NCI-H345 treated with DMSO at 0.1 percent for 48 hours (cell line): ENCODE data around the gene ROCK2.

Experiments used
- DNase-seq: peaks from one replicate; lab custom pipeline; 2025; ENCODE audit not compliant: unreplicated experiment; lab: John Stamatoyannopoulos, UW

ROCK2 gene

DNA sequence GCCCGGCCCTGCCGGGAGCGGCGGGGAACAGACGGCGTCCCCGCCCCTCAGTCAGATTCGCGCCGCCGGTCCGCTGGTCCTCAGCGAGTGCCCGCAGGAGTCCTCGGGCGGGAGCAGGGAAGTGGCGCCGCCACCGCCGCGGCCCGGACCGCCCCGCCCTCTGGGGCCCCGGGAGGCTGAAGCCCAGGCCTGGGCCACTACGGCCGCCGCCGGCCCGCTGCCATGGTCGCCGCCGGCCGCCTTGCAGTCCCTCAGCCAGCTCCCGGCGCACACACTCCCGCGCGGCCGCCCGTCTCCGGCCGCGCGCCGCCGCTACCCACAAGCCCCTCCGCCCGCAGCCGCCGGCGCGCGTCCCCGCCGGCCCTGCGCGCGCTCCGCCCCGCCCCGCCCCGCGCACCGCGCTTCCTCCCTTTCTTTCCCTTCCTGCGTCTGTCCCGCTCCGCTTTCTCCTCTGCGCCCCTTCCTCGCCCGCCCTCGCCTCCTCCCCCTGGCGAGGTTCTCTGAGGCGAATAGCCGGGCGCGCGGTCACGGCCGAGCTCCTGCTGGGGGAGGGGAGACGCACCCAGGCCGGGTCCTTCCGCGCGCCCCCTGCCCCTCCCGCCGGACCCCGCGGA lies at the start of gene ROCK2:
Gene ROCK2, minus strand, starts transcription at position 295 of the 614 bp plus-strand sequence. CDS start 500 bp downstream, outside the sequence.
- peak; percentile 60 for DNase-seq

DNA sequence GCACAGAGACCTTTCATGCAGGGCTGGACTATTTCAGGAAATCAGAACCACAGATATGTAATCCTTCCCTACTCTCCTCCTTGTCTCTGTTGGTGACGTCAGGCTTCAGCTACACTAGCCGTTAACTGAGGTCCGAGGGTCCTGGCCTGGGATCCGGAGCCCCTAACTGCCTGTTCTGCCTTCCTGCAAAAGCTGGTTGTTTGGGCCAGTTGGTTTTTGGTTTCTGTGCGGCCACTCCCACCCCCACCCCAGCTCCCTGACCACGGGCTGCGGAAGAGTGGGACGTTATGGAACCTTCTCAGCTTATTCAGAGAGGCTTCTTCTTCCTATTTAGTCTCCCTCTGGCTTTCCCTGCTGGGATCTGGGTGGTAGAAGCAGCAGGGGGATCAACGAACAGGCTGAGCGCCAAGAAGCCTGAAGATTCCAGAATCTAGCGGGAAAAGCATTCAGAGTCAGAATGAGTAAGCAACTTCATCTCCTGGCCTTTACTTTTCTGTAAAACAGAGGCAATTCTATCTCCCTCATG lies 49.3 kb upstream of the ROCK2 start:
- DNase-seq = no peak

DNA sequence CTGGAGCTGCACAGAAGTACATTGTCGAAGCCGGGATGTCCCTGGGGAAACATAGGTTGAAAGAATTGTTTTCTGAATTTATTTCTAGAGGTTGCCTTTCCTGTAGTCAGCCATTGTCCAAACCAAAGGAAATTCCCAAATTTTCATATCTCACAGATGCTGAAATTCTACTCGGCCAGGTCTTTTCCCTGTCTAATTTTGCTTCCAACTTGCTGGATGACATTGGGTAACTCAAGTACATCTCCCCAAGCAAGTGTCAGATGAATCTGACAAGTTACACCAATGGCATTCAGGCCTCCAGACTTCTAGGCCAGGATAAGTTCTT lies 47.5 kb upstream of the ROCK2 start:
- DNase-seq = no peak

DNA sequence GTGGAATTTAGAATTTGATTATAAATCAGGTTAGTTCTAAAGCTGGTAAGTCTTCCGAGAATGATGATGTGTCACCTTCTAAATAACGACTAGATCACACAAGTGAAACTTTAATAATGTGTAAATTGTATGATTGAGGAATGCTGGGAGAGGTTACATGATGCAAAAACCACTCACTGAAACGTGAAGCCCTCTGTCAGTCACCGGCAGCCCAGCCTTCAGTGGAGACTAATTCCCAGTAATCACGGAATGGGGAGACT lies 45.9 kb upstream of the ROCK2 start:
- DNase-seq = no peak

DNA sequence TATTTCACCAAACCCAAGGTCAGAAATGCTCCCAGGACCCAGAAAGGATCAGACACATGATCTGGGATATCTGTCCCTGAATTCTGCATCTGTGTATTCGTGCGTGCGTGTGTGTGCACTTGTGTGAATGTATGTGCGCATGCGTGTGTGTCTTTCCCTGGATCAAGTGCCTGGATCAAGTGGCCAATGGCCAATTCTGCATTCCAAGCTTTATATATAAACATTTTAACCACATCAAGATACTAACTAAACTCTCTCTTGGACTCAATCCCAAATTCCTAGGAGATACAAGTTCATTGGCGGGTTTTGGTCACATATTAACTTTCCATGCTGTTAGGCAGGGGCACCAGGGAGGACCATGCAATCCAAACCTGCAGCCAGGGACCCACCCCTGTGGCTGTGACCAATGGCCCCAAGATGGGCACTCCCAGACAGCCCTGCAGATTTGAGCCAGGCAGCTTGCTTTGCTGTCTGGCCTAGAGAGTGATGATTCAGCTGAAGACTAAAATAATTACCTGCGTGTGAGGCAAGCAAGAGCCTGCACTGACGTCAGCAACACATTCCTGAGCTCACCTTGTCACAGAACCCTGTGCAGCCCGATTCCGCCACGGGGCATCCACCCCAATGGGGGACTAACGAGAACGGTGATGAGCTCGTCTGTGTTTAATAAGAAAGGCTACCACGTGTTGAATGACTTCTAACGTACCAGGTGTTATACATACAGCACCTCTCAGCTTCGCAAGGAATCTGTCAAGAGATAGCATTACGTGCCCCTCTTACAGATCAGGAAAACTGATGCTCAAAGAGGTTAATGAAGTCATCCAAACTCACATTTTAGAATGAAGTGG lies 45.3 kb upstream of the ROCK2 start:
- no peak for DNase-seq

DNA sequence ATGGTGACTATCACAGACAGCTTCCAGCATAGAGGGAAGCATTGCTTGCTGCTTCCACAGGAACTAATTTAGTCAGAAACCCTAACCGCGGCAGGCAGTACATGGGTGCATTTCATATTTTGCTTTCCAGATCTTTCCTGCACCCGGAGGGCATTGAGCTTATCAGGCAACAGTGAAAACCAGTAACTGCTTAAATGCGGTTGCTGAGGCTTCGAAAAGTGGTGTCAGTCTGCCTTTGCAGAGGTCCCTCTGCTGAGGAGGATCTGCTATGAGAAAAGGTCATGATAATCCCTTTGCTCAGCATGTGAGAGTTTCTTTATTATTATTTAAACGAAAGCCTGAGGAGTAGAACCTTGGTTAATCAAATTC lies 44.6 kb upstream of the ROCK2 start:
- no peak for DNase-seq

DNA sequence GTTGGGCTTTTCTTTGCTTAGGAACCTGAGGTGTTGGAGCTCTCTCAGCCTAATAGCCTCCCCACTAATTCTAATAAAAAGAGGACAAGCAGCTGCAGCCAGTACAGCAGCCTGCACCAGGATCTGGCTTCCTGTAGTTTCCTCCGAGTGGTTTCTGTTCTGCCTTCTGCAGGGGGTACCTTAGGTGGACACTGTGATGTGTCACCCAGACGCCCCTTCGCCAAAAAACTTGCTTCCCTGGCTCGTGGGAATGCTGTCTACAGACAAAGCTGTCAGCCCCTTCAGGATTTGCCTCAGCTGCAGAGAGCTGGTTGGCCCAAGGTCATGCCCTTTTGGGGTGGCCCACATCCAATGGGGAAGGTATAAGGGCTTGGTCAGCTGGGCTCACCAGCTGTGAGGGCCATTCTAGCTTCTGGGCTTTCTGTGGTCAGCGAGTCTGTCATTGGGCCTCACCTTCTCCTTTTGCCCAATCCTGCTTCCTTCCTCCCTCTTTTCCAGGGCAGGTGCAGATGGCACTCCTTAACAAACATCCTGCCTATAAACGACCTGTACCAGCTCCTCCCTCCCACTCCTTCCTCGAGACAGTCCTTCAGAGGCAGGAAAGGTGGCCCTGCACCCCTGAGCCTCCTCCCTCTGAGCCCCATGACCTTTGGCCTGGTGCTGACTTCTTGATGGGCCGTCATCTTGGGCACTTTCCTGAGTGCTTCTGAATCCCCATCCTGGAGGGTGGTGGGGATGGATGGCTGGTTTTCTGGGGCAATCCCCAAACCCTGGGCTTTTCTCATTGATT lies 44.0 kb upstream of the ROCK2 start:
- no peak for DNase-seq

DNA sequence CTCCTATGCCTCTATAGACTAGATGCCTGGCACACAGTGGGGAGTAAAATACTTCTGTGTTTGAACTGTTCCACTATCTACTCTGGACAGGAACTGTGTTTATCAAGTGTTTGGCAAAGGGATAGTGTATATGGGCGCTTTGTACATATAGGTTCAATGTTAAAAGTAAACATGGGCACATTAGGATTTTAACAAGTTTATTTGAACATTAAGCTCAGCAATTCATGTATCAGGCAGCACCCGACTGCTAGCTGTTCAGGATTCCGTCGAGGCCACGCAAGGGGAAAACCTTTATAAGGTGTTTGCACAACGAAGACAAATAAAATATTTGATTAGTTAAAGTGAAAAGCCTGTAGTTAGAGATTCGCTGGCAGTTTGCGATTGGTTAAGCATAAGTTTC lies 43.4 kb upstream of the ROCK2 start:
- peak; percentile 19 for DNase-seq

DNA sequence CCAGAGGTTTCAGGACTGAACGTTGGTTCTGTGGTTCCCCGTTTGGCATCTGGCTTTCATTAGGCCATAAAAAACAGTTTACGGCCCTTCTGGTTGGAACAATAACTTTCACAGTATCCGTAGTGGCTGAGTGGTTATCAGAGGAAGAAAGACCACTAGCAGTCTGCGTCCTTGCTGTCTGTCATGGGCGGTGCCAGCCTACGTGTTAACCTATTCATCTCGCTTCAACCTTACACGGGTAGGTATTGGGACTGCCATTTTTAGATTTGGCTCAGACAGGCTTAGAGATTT lies 42.6 kb upstream of the ROCK2 start:
- DNase-seq = no peak

DNA sequence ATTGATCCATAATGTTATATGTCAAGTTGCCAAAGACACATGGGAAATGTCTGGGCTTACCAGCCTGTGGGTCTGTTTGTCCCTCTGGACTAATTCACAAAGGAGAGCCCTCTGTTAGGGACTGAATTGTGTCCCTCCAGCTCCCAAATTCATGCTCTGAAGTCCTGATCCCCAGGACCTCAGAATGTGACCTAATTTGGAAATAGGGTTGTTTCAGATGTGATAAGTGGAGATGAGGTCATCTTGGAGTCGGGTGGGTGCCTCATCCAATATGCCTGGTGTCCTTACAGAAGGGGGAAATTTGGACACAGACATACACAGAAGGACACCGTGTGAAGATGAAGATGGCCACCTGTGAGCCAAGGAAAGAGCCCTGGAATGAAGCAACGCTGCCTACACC lies 41.4 kb upstream of the ROCK2 start:
- DNase-seq = no peak

DNA sequence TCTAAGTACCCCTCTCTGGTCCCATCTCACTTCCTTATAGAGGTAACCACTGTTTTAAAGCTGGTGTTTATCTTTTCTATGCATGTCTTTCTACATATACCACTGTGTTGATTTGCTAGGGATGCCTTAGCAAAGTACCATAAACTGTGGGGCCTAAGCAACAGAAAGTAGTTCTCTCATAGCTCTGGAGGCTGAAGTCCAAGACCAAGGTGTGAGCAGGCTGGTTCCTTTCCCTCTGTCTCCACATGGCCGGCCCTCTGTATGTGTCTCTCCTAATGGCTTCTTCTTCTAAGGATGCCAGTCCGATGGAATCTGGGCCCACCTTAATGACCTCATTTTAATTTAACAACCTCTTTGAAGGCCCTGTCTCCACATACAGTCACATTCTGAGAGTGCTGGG lies 40.8 kb upstream of the ROCK2 start:
- DNase-seq = no peak

DNA sequence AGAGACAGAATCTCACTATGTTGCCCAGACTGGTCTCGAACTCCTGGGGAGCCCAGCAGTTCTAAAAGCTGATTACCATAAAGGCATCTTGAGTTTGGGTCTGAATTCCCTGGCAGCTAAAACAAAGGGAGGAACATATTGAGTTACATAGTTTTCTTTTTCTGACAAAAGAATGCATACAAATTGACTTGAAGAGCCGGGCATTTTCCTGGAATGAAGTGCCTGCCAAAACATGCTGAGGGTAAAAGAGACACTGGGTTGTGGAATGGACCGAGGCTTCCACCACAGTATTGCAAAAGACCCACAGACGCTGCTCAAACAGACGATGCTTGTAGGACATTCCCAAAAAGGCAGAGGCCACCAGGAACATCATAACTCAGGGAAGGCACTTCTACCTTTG lies 35.1 kb upstream of the ROCK2 start:
- no peak for DNase-seq

DNA sequence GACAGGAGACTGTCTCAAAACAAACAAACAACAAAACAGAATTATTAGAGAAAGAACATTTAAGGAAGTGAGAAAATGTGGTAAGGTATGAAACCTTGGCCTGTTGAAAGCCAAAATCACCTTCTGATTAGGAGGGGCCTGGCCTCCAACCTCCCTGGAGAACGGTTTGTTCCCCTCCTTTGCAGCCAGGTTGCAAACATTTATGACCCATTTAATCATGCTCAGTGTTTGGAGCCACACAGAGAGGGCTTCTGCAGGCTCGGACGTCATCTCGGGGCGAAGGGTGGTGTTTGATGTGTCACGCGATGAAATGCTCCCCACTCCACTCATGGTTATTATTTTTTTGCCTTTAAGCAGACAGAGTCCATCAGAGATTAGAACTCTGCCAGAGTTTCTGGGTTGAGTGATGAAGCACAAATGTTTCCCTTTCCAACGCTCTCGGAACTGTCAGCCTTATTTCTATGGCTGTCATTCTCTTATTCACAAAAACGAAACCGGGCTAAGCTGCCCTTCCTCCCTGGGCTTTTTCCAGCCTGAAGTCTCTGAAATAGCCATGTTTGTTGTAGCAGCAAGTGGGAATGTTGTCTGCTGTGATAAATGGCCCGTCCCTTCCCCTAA lies 33.6 kb upstream of the ROCK2 start:
- DNase-seq = no peak

DNA sequence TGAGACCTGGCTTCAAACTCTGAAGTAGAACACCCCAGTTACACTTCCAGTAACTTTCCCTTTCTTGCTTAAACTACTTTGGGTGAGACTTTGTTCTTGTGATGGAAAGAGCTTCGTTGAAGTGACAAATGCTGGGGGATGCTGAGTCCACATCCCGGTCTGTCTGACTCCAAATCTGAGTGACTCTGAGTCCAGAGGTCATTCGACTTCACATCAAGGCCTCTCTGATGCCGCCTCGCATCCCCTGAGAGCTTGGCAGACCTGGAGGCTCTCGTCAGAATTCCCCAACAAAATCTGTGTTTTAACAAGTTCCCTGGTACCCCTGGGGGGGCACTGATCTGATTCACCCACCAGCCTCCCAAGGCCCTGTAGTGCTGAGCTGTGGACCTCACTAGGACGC lies 31.6 kb upstream of the ROCK2 start:
- DNase-seq = no peak

DNA sequence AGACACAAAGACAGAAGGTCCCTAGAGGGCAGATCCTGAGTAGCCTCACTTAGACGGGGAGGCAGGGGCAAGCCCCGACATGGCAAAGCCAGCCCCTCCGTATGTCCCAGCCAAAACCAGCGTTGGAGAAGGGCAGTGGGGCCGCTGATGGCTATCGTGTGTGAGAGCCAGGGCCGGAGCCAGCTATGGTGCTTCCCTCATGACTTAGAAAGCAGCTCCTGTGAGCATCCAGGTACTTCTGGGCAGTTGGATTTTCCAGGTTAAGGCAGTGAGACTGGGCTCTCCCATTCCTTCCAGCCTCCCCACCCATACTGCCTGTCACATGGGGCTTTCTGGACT lies 31.2 kb upstream of the ROCK2 start:
- DNase-seq = no peak

DNA sequence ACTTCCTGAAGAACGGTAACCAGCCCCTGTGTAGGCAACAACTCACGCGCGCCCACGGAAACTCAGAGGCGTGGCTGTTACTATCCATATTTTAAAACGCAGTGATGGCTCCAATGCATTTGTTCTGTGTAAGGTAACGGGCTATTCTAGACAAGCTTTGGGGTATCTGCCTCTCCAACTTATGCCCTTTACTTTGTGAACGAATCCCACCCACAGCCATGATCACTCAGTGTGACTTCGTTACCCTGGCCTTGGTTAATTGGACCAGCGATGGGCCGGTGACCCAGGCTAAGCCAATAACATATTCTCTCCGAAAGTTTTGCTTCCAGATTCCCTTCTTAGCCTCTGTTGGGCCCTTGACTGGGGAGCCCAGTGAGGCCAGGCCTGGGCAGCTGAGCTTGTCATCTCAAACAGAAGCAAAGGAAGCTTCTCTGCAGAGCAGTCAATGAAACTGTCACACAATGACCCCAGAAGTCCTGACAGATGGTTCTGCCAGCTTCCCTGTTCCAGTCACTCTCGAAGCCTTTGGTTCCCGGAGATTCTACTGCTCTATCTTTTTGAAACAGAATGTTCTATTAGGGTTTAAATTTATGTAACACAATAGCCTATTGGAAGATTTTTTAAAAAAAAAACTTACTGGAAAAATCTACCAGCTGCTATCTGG lies 30.7 kb upstream of the ROCK2 start:
- no peak for DNase-seq

DNA sequence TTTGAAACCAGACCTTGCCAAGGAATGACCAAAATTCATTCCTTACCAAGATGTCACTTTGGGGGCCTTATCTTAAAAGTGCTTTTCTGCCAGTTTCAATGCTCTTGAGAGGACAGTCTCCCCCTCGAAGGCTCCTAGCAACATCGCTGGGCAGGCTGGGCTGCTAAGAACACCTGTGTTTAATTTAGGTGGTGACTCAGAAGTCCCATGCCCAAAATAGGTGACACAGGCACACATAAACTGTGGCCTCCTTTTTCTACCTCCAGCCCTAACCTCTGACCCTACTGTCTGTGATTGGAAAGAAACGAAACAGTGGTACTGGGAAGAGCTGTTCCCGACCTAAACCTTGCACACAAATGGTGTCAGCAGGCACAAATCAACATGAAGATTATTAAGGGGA lies 28.7 kb upstream of the ROCK2 start:
- DNase-seq = no peak

DNA sequence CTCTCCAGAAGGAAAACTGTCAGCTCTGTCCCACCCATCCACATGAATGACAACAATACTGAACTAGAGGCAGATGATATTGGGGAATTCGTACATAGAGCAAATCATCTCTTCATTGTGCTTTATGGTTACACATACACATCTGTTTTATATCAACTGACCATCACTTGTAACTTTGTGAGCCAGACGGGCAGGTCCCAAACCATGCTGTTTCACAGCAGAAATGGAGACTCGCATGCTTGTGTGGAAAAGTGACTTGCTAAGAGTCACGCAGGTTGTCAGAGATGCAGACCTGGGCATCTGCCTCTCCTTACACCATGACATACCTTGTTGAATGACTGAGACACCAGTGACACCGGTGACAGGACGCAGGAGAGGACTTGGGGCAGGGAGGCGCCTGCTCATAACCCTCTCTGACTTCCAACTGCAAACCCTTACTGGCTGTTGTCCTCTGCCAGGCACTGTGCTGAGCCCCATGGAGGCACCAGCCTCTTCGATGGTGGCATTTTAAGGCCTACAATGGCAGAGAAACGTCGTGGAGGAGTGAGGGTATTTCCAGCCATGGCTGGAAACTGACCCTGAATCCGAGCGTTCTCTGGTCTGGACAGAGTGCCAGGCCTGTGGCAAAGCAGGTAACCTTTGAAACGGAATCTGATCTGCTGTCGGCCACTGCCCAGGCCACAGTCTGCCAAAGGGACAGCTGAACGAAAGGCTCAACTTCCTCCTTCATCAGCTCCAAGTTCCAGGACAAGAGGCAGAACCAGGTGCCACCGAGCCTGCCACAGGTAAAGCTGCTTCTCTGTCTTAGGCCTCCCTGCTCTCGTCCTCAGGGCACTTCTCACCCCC lies 26.9 kb upstream of the ROCK2 start:
- no peak for DNase-seq

DNA sequence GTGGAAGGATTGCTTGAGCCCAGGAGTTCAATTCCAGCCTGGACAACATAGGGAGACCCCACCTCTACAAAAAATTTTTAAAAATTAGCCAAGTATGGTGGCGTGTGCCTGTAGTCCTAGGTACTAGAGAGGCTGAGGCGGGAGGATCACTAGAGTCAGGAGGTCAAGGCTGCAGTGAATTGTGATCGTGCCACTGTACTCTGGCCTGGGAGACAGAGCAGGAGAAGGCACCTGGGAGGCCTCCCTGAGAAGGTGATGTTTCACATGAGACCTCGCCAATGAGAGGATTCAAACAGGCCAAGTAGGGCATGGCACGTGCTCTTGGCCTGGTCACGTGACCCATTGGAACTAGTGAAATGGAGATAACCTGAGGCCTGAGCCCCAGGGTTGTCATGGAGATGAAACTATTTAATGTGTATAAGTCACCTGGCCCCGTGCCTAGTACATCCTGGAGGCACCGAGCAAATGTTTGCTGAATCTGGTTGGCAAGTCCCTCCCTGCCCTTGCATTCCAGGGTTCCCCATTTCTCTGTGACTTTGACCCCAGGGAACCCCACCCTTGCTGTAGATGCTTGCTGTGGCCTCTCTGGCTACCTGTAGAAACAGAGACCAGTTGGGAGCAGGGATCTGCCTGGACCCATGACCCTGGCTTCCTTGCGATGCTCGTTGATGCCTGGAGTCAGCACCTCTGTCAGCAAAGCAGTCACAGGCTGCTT lies 26.1 kb upstream of the ROCK2 start:
- no peak for DNase-seq

DNA sequence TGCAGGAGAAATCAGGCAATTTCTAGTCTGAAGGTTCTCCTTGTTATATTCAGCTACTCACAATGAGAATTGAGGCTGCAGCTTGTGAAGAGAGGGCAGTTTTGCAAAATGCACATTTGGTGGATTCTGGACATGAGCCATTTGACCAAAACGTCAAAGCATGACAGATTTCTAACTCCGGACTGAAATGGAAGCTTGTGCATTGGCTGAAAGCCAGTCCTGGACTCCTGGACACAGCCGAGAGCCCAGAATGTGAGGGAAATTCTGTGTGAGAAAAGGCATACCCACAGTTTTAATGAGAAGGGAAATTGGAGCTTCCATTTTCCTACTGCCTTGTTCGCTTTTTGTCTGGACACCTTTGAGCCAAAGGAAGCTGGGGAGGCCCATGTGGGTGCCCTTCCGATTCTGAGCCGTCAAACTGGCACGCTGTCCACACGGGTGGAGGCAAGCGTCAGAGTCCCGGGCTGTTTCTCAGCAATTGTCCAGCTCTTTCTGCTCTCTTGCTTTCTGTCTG lies 23.7 kb upstream of the ROCK2 start:
- DNase-seq = no peak
